ENCODE measurements around the gene ABLIM2. TPM values are rescaled to one million over a fixed set of nuclear protein-coding genes. Genes with fewer than 3 reads are reported as not detected.

The ABLIM2 gene
- total RNA-seq, 1 donor from 2014 or later = 5.2 TPM

- no peaks in the 10 kb centered on the region for H3K27me3 ChIP-seq (ENCODE audit: low read depth)
- ATAC-seq = no peak
- H3K9me3 ChIP-seq = peaks cover 5% of the 10 kb centered on the region
- H3K36me3 ChIP-seq = no peaks in the 10 kb centered on the region
- H3K4me1 ChIP-seq = peaks cover 6% of the 10 kb centered on the region
- H3K4me3 ChIP-seq = no peak overlapping the region
- H3K27ac ChIP-seq = no peak overlapping the region
- DNase-seq = no peak
- no peak for TF ChIP-seq CTCF (IDR thresholded peaks at IDR 0.05)
- intact Hi-C loops (cut with DNase I) = no loop called here
These were observed 203.2 kb downstream of the ABLIM2 start for GRCh38 chr4:7955393-7955792.

GRCh38 chr4:7952615-7953014 lies 206.0 kb downstream of the ABLIM2 start:
- no peak for ATAC-seq
- no peaks in the 10 kb centered on the region for H3K36me3 ChIP-seq
- peaks cover 5% of the 10 kb centered on the region for H3K9me3 ChIP-seq
- no peaks in the 10 kb centered on the region for H3K27me3 ChIP-seq (ENCODE audit: low read depth)
- DNase-seq = no peak
- TF ChIP-seq CTCF (IDR thresholded peaks at IDR 0.05) = no peak
- H3K4me3 ChIP-seq = no peak overlapping the region
- H3K4me1 ChIP-seq = no peaks in the 10 kb centered on the region
- intact Hi-C loops (cut with DNase I) = no loop called here
- H3K27ac ChIP-seq = no peak overlapping the region

- ATAC-seq (peak in 1 of 2 donors; percentile 34), DNase-seq (no peak)
- H3K4me3 ChIP-seq = no peak overlapping the region
- no peak overlapping the region for H3K27ac ChIP-seq
- H3K36me3 ChIP-seq = no peaks in the 10 kb centered on the region
- H3K9me3 ChIP-seq = peaks cover 5% of the 10 kb centered on the region
- H3K27me3 ChIP-seq (ENCODE audit: low read depth) = no peaks in the 10 kb centered on the region
- no peak for TF ChIP-seq CTCF (IDR thresholded peaks at IDR 0.05)
- no peaks in the 10 kb centered on the region for H3K4me1 ChIP-seq
- intact Hi-C loops (cut with DNase I) = no loop called here
These were observed 208.1 kb downstream of the ABLIM2 start for GRCh38 chr4:7950301-7951092.

GRCh38 chr4:7949759-7950158 lies 208.9 kb downstream of the ABLIM2 start:
- Histone ChIP-seq H3K4me3 (no peak overlapping the region), H3K36me3 (no peaks in the 10 kb centered on the region), H3K4me1 (no peaks in the 10 kb centered on the region), H3K9me3 (peaks cover 5% of the 10 kb centered on the region), H3K27ac (no peak overlapping the region), H3K27me3 (ENCODE audit: low read depth) (no peaks in the 10 kb centered on the region)
- ATAC-seq (no peak), DNase-seq (no peak)
- intact Hi-C loops (cut with DNase I) = no loop called here
- TF ChIP-seq CTCF (IDR thresholded peaks at IDR 0.05) = no peak

GRCh38 chr4:7947927-7948326 lies 210.7 kb downstream of the ABLIM2 start:
- intact Hi-C loops (cut with DNase I) = no loop called here
- no peaks in the 10 kb centered on the region for H3K36me3 ChIP-seq
- no peak overlapping the region for H3K27ac ChIP-seq
- ATAC-seq (no peak), DNase-seq (no peak)
- TF ChIP-seq CTCF (IDR thresholded peaks at IDR 0.05) = no peak
- no peak overlapping the region for H3K4me3 ChIP-seq
- no peaks in the 10 kb centered on the region for H3K9me3 ChIP-seq
- H3K27me3 ChIP-seq (ENCODE audit: low read depth) = no peaks in the 10 kb centered on the region
- no peaks in the 10 kb centered on the region for H3K4me1 ChIP-seq

Measured in lower lobe of right lung (tissue), 2 donors.